PC-9 (cell line): ENCODE data around the gene CD4. TPM values are rescaled to one million over a fixed set of nuclear protein-coding genes. Genes with fewer than 3 reads are reported as not detected.
A peak's percentile ranks its signal among the peaks of the same experiment; 100 is the strongest.

ENCODE experiments used
- BruUV-seq: library from RNA; stranded (reverse); fragments of 400-500 nt; replicated peaks from 2 replicates; lab custom pipeline; 2021; lab: Mats Ljungman, UMichigan
- CTCF ChIA-PET: fragments of 300-600 bp; sonication (Branson Sonifier 250); formaldehyde crosslinking; loops from one replicate; lab custom pipeline; 2022; ENCODE audit warnings: antibody characterized with exemption; lab: Charles Lee
- POLR2A ChIA-PET: fragments of 300-600 bp; sonication (Branson Sonifier 250); formaldehyde crosslinking; loops from one replicate; lab custom pipeline; 2022; ENCODE audit warnings: antibody characterized with exemption; ENCODE audit not compliant: unreplicated experiment; lab: Charles Lee
- DNase-seq, 2 experiments: peaks; one replicate each; pipeline versions ENCODE4 v3.0.0 to v3.0.0-alpha.2; 2015 to 2022; ENCODE audit warnings: mixed read lengths in 1 of 2
- H2AFZ ChIP-seq: fragments of 200-600 bp; sonication (generic); 2 replicates; pipeline ENCODE4 v1.8.1; 2017; ENCODE audit warnings: antibody characterized with exemption
- H3F3A ChIP-seq: fragments of 200-600 bp; sonication (generic); 2 replicates; pipeline ENCODE4 v1.8.1; 2017; ENCODE audit warnings: antibody characterized with exemption, mild to moderate bottlenecking, low read depth; ENCODE audit not compliant: insufficient read depth
- H3K27ac ChIP-seq: fragments of 200-600 bp; sonication (generic); 2 replicates; pipeline ENCODE4 v1.6.1; 2016; ENCODE audit warnings: mixed run types
- H3K27me3 ChIP-seq: fragments of 200-600 bp; sonication (generic); 2 replicates; pipeline ENCODE4 v1.6.1; 2016; ENCODE audit warnings: low read depth, mixed run types; ENCODE audit not compliant: insufficient read depth
- H3K36me3 ChIP-seq: fragments of 200-600 bp; sonication (generic); 2 replicates; pipeline ENCODE4 v1.6.1; 2016; ENCODE audit warnings: low read depth, mixed run types
- H3K4me1 ChIP-seq: fragments of 200-600 bp; sonication (generic); replicated peaks from 2 replicates; pipeline ENCODE4 v1.6.1; 2016; ENCODE audit warnings: mixed run types; ENCODE audit not compliant: insufficient read depth
- H3K4me2 ChIP-seq: fragments of 200-600 bp; sonication (generic); 2 replicates; pipeline ENCODE4 v1.6.1; 2017; ENCODE audit warnings: mixed run types
- H3K4me3 ChIP-seq: fragments of 200-600 bp; sonication (generic); 2 replicates; pipeline ENCODE4 v1.6.1; 2016; ENCODE audit warnings: mixed run types
- H3K79me2 ChIP-seq: fragments of 200-600 bp; sonication (generic); 2 replicates; pipeline ENCODE4 v1.6.1; 2017; ENCODE audit warnings: low read depth, mixed run types
- H3K9me2 ChIP-seq: fragments of 200-600 bp; sonication (generic); 2 replicates; pipeline ENCODE4 v1.8.1; 2017; ENCODE audit warnings: mild to moderate bottlenecking; ENCODE audit not compliant: insufficient read depth
- H3K9me3 ChIP-seq: fragments of 200-600 bp; sonication (generic); 2 replicates; pipeline ENCODE4 v1.8.1; 2016; ENCODE audit warnings: low read depth; ENCODE audit not compliant: insufficient read depth
- H4K20me1 ChIP-seq: fragments of 200-600 bp; sonication (generic); 2 replicates; pipeline ENCODE4 v1.8.1; 2017; ENCODE audit not compliant: insufficient read depth
- CTCF ChIP-seq: fragments of 200-600 bp; sonication (generic); conservative IDR thresholded peaks from 2 replicates; pipeline ENCODE4 v1.6.1; 2017; ENCODE audit warnings: mixed run types, antibody characterized with exemption, mild to moderate bottlenecking, moderate library complexity
- EZH2 ChIP-seq: fragments of 200-600 bp; sonication (generic); IDR thresholded peaks from 2 replicates; pipeline ENCODE4 v1.8.0; 2017; ENCODE audit warnings: antibody characterized with exemption, low read depth
- intact Hi-C: fragments of 100-400 bp; cut with micrococcal nuclease; formaldehyde crosslinking; loops from one replicate; pipeline ENCODE4 v1.10.0; 2022; ENCODE audit not compliant: unreplicated experiment
- total RNA-seq: library from RNA; stranded (reverse); gene quantifications from 2 replicates; pipeline ENCODE4 v1.2.3, GENCODE V29; 2021

The CD4 gene
- total RNA-seq, 1 experiment from 2014 or later, result 1.0 TPM

GRCh38 chr12:6759741-6760140 lies 29.6 kb upstream of the CD4 start:
- no peak for DNase-seq
- no peaks in the 10 kb centered on the region for H3K9me2 ChIP-seq
- peaks cover 14% of the 10 kb centered on the region; the same call in 1 of the 2 replicates for H3F3A ChIP-seq
- no peak overlapping the region for H3K4me2 ChIP-seq
- H3K36me3 ChIP-seq, result no peaks in the 10 kb centered on the region
- H3K79me2 ChIP-seq, result no peaks in the 10 kb centered on the region
- intact Hi-C loops, result no loop called here
- no peak overlapping the region for H2AFZ ChIP-seq
- H4K20me1 ChIP-seq, result no peaks in the 10 kb centered on the region
- H3K4me3 ChIP-seq, result no peak overlapping the region
- H3K9me3 ChIP-seq, result no peaks in the 10 kb centered on the region
- TF ChIP-seq EZH2 (no peak), CTCF (no peak)
- ChIA-PET POLR2A (interaction anchor here (0.6 to 0.7 kb wide), 2 partner anchors 175 to 266 kb away, joined by 3 to 6 read pairs; partner anchors contain the start of gene MRPL51), CTCF (no interaction called here)
- H3K27ac ChIP-seq, result no peak overlapping the region
- no peaks in the 10 kb centered on the region for H3K27me3 ChIP-seq
- H3K4me1 ChIP-seq, result peaks cover 12% of the 10 kb centered on the region
- BruUV-seq, result no TSS peak

- Histone ChIP-seq H3K79me2 (peaks cover 15% of the 10 kb centered on the region), H3K36me3 (no peaks in the 10 kb centered on the region), H4K20me1 (peaks cover 8% of the 10 kb centered on the region; the same call in 1 of the 2 replicates), H3K9me2 (no peaks in the 10 kb centered on the region), H2AFZ (peak overlapping the region; percentile 70), H3K4me2 (peak overlapping the region; percentile 77), H3K27ac (no peak overlapping the region), H3K9me3 (no peaks in the 10 kb centered on the region), H3K4me1 (peaks cover 30% of the 10 kb centered on the region), H3K27me3 (no peaks in the 10 kb centered on the region), H3F3A (peaks cover 23% of the 10 kb centered on the region), H3K4me3 (peak overlapping the region; percentile 21; the same call in 1 of the 2 replicates)
- ChIA-PET POLR2A (interaction anchor here (0.6 kb wide), 1 partner anchor 131 kb away, joined by 6 read pairs; no protein-coding TSS in a partner anchor), CTCF (interaction anchor here (0.6 to 2.0 kb wide), 3 partner anchors 10 to 88 kb away, joined by 3 to 10 read pairs (median 5); partner anchors contain the start of genes CDCA3 and MLF2)
- no peak for DNase-seq
- TF ChIP-seq EZH2 (no peak), CTCF (no peak)
- intact Hi-C loops, result no loop called here
- no TSS peak for BruUV-seq
These were observed 25.9 kb upstream of the CD4 start for GRCh38 chr12:6763380-6763779.

- Histone ChIP-seq H3K36me3 (no peaks in the 10 kb centered on the region), H3K4me2 (peak overlapping the region; percentile 77), H3K4me1 (peaks cover 36% of the 10 kb centered on the region), H2AFZ (peak overlapping the region; percentile 70), H4K20me1 (peaks cover 16% of the 10 kb centered on the region; the same call in 1 of the 2 replicates), H3K79me2 (peaks cover 23% of the 10 kb centered on the region), H3F3A (peaks cover 23% of the 10 kb centered on the region), H3K4me3 (peak overlapping the region; percentile 21; the same call in 1 of the 2 replicates), H3K9me2 (no peaks in the 10 kb centered on the region), H3K9me3 (no peaks in the 10 kb centered on the region), H3K27ac (no peak overlapping the region; the same call in 1 of the 2 replicates), H3K27me3 (no peaks in the 10 kb centered on the region)
- ChIA-PET CTCF (interaction anchor here (0.7 to 4.8 kb wide), 3 partner anchors 11 to 87 kb away, joined by 3 to 83 read pairs (median 10); partner anchors contain the start of genes CDCA3 and MLF2), POLR2A (interaction anchor here (0.6 to 0.7 kb wide), 2 partner anchors 11 to 132 kb away, joined by 3 to 6 read pairs; partner anchors contain the start of gene MLF2)
- no TSS peak for BruUV-seq
- peak; percentile 97 to 98 for DNase-seq
- intact Hi-C loops, result loop anchor here (1.0 to 2.0 kb wide), 3 partner anchors 11 to 151 kb away; partner anchors contain the start of genes MLF2 and ZNF384
- TF ChIP-seq EZH2 (no peak), CTCF (no peak)
These were observed 25.1 kb upstream of the CD4 start for GRCh38 chr12:6764011-6764828.
